Erythroblast (primary cell): ENCODE data around the gene NRG2.

ENCODE experiments used
- DNase-seq, 2 experiments: peaks; one replicate each; lab custom pipeline; 2025; lab: John Stamatoyannopoulos, UW
- GATA1 ChIP-seq: IDR thresholded peaks from 2 replicates; pipeline ENCODE4 v1.6.1; 2011; ENCODE audit warnings: low read depth, mild to moderate bottlenecking, control low read depth, low read length, moderate library complexity
- POLR2A ChIP-seq: IDR thresholded peaks from 2 replicates; pipeline ENCODE4 v1.6.1; 2011; ENCODE audit warnings: mild to moderate bottlenecking, low read length

The NRG2 gene

GRCh38 chr5:139912158-139912557 lies 130.9 kb downstream of the NRG2 start:
- TF ChIP-seq GATA1 (no peak), POLR2A (no peak)
- no peak for DNase-seq

DNA sequence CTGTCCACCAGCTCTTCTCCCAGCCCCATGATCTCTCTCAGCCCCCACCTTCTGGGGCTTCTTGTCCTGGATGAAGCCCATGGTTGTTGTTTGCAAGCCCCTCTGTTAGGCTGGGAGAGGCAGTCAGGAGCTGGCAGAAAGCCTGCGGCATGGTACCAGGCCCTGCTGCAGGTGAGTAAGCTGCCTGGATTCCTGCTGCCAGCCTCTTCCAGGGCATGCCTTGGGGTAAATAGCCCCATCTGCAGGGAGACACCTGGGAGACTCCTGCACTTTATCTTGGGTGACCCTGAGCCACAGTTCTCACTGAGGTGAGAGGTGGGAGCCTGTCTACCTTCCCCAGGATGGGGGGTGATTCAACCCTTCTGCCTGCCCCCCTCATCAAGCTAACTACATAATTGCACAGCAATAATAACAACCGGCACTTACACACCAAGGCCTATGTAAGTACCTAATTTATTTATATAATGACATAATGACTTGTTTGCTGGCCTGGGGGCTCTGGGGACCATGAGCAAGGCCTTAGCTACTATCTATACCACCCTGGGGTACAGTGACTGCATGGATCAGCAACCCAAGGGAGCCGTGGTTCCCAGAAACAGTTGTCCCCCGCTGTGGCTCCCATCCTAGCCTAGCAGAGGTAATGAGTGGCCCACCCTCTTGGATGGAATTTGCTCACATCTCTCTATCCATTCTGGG lies 131.5 kb downstream of the NRG2 start:
- TF ChIP-seq POLR2A: no peak
- TF ChIP-seq GATA1: no peak
- DNase-seq: no peak

GRCh38 chr5:139910901-139911300 lies 132.2 kb downstream of the NRG2 start:
- TF ChIP-seq GATA1 (no peak), POLR2A (no peak)
- no peak for DNase-seq

- no peak for TF ChIP-seq GATA1
- TF ChIP-seq POLR2A: no peak
- no peak for DNase-seq
These were observed 133.1 kb downstream of the NRG2 start for GRCh38 chr5:139910036-139910435.

DNA sequence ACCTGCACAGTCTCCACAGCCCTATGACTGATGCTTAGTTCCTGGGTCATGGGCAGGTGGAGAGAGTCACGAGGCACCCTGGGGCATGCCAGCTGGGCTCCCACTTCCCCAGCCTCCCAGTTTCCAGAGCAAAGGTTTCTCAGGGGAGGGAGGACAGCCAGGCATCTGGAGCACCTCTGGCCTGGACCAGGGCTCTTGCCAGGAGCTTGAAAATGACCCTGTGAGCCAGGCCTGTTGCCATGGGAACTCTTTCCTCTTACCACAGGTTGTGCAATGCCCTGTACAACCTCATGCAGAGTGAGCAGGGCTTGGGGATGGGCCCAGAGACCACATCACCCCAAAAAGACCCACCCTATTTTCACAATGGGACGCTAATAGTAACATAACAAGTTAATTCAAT lies 134.3 kb downstream of the NRG2 start:
- DNase-seq: no peak
- no peak for TF ChIP-seq GATA1
- no peak for TF ChIP-seq POLR2A

GRCh38 chr5:139906661-139907060 lies 136.4 kb downstream of the NRG2 start:
- DNase-seq: no peak
- no peak for TF ChIP-seq GATA1
- no peak for TF ChIP-seq POLR2A

DNA sequence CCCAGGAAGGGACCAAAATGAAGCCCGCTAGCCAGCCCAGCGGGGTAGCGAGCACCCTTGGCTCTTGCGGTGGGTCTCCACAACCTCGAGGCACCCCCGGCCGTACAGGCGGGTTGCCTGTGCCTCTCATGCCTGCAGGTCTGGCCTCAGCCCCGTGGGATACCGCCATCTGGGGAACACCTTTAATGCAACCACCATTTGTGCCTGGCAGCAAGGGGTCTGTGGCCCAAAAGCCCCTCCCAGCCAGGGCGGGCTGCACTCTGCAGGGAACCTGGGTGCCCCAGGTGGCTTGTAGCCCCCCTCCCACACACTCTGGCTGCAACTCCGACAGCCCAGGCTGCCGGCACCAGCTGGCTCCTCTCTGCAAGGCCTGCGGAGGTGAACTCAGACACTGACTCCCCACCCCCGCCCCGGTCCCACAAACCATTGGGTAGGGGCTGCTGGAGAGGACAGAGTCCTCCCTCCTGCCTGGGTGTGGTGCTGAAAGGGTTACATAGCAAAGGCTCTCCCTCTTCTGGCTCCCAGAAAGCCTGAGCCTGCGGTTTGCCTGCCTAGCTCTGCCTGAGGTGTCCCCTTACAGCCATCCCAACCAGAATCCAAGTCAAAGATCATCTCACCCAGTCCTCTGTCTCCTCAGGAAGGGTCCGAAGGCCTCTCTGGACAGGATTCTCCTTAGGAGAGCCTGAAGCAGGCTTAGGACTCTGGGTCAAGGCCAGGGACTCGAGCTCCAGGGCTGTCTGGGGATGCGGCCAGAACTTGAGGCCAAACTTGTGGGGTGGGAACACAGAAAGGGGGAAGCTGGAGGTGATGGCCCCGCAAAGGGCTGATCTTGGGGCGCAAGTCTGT lies 138.1 kb downstream of the NRG2 start:
- TF ChIP-seq GATA1 (no peak), POLR2A (no peak)
- no peak for DNase-seq

- no peak for DNase-seq
- no peak for TF ChIP-seq GATA1
- TF ChIP-seq POLR2A: no peak
These were observed 138.6 kb downstream of the NRG2 start for GRCh38 chr5:139904566-139904815.

GRCh38 chr5:139903795-139904565 lies 139.1 kb downstream of the NRG2 start:
- no peak for TF ChIP-seq POLR2A
- no peak for TF ChIP-seq GATA1
- DNase-seq: no peak

- TF ChIP-seq POLR2A: no peak
- no peak for DNase-seq
These were observed 139.7 kb downstream of the NRG2 start for GRCh38 chr5:139903450-139903794.

GRCh38 chr5:139901986-139902385 lies 141.1 kb downstream of the NRG2 start:
- DNase-seq: no peak
- no peak for TF ChIP-seq POLR2A
- no peak for TF ChIP-seq GATA1

GRCh38 chr5:139901251-139901575 lies 141.9 kb downstream of the NRG2 start:
- DNase-seq: no peak
- TF ChIP-seq POLR2A (no peak), GATA1 (no peak)

GRCh38 chr5:139900546-139901250 lies 142.4 kb downstream of the NRG2 start:
- no peak for DNase-seq
- TF ChIP-seq GATA1 (no peak), POLR2A (no peak)

- DNase-seq: no peak
- TF ChIP-seq POLR2A (no peak), GATA1 (no peak)
These were observed 144.1 kb downstream of the NRG2 start for GRCh38 chr5:139898981-139899380.
